SK-N-MC (cell line): ENCODE measurements around the gene RNF126.

ENCODE experiments used
- DNase-seq: peaks from one replicate; pipeline ENCODE4 v3.0.0-alpha.2; 2011; ENCODE audit warnings: low read depth, low spot score
- H3K27ac ChIP-seq: fragments of 200-600 bp; sonication (generic); 2 replicates; pipeline ENCODE4 v1.5.1; 2016; ENCODE audit warnings: mixed run types
- H3K36me3 ChIP-seq: fragments of 200-600 bp; sonication (generic); 2 replicates; pipeline ENCODE4 v1.6.1; 2017; ENCODE audit warnings: antibody characterized with exemption, low read length, mixed read lengths; ENCODE audit not compliant: insufficient read depth
- H3K4me3 ChIP-seq: fragments of 200-600 bp; sonication (generic); 2 replicates; pipeline ENCODE4 v1.5.1; 2016
- H3K9ac ChIP-seq: fragments of 200-600 bp; sonication (generic); 2 replicates; pipeline ENCODE4 v1.8.0; 2017; ENCODE audit warnings: mixed run types, mixed read lengths; ENCODE audit not compliant: insufficient read length
- H3K9me3 ChIP-seq: fragments of 200-600 bp; sonication (generic); 2 replicates; pipeline ENCODE4 v1.6.1; 2017; ENCODE audit warnings: low read depth, mild to moderate bottlenecking, antibody characterized with exemption, low read length, moderate library complexity, mixed read lengths
- EZH2 ChIP-seq: fragments of 200-600 bp; sonication (generic); IDR thresholded peaks from one replicate; pipeline ENCODE4 v1.6.1; 2017; ENCODE audit warnings: antibody characterized with exemption
- FOXP2 ChIP-seq: optimal IDR thresholded peaks from 2 replicates; pipeline ENCODE3; 2011; ENCODE audit warnings: mild to moderate bottlenecking, moderate library complexity; ENCODE audit not compliant: insufficient read depth; ENCODE audit errors: extremely low read length, control extremely low read depth
- POLR2AphosphoS5 ChIP-seq: IDR thresholded peaks from 2 replicates; pipeline ENCODE4 v1.6.1; 2012; ENCODE audit warnings: mild to moderate bottlenecking, low read depth, low read length, borderline replicate concordance

The RNF126 gene

GRCh38 chr19:601310-601709 is 61.7 kb downstream of the RNF126 start:
- H3K36me3 ChIP-seq = no peaks in the 10 kb centered on the region
- no peaks in the 10 kb centered on the region; the same call in 1 of the 2 replicates for H3K9me3 ChIP-seq
- H3K27ac ChIP-seq = no peak overlapping the region
- no peak for DNase-seq
- TF ChIP-seq FOXP2 (no peak), POLR2AphosphoS5 (no peak), EZH2 (no peak)
- no peak overlapping the region for H3K9ac ChIP-seq
- H3K4me3 ChIP-seq = no peak overlapping the region
